ENCODE results near the gene EMD.
"Not testable (repeated sequence)": the region's sequence is repeated elsewhere in the genome, so short reads cannot be mapped to it uniquely, and the experiment has no call there.

EMD gene

DNA sequence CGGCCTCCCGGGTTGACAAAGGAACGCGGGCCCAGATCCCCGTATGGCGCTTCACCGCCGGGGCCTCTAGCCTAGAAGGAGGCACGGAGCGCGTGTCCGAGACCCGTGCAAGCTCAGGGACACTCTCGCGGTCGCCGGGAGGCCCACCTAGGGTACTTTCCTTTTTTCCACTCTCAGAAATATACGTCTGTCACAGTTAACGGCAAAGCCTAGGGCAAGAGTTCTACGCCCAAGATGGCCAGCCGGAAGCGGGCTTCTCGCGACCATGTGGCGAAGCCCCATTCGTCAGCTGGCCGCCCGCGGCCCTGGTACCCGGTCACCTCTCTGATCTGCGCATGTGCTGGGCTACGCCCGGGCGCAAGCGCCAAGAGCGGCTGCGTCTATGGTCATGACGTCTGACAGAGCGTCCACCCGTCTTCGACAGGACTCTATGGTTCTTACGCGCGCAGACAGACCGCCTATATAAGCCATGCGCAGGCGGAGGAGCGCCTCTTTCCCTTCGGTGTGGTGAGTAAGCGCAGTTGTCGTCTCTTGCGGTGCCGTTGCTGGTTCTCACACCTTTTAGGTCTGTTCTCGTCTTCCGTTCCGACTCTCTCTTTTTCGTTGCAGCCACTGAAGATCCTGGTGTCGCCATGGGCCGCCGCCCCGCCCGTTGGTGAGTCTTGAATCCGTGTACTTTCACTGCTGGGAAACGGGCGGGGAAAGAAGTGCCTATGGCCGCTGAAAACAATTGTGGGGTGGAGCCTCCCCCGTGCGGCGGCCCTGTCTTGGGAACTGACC is 19.0 kb downstream of the EMD start, which contains the start of gene RPL10:
Gene RPL10 (plus strand): TSS at position 490 of the 780 bp plus-strand sequence. CDS start 143 bp downstream, at position 633.
- DNase-seq: peak; percentile 75 to 97 (median 82)

DNA sequence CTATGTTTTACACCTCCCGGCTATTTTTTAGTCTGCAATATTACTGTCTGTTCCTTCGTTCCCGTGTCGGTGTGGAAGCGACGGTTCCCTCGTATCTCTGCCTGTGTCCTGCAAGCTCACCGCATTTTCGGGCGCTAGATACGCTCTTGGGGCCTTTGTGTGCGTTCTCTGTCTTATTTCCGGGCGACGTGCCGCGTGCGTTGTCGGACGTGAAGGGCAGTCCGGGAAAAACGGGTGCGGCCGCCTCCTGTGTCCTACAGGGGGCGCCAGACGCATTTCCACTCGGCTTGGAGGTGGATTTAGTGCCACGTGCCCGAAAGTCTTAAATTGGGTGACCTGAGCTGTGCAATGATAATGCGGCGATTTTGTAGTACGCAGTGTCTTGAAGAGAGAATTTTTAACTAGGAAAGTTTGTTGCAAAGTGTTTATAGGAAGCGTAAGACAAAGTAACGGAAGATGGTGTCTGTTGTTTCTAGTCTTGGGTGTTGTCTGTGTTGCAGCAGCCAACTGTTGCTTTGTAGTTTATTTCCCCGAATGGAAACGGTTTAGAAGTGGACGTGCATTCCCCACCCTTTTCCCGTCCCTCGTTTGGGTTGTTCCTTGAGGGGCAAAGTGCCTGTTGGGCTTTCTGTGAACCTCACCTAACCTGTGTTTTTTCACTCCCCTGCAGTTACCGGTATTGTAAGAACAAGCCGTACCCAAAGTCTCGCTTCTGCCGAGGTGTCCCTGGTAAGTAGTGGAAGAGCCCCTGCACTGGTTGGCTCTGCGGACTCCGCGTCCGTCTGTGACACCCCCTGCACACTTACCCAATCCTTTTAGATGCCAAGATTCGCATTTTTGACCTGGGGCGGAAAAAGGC is 19.8 kb downstream of the EMD start:
- DNase-seq: peak; percentile 60 to 88 (median 71)

DNA sequence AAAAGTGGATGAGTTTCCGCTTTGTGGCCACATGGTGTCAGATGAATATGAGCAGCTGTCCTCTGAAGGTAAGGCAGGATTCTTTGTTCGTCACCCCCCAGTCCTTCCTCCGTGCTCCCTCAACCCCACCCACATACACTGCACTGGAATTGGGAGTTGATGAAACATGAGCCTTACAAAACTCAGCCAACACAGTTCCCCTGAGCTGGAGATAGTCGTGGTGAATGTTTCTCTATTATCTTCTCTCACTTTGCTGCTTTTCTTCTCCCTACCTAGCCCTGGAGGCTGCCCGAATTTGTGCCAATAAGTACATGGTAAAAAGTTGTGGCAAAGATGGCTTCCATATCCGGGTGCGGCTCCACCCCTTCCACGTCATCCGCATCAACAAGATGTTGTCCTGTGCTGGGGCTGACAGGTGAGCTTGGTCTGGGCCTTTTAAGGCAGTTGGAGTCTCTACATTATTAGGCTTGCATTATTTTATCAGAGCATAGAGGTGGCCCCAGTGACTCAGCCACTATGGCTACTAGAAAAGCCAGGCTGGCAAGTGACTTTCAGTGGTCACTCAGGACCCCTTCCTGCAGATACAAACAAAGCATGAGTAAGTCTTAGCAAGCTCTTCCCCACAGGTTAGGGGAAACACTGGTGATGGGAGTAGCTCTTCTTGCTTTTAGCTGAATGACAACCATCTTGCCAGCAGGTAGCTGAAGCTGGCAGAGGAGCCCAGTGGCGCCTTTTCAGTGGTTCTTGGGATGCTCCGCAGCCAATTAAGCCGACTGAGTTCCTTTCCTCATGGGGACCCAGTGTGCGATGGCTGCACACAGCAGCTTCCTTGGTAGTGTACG is 20.7 kb downstream of the EMD start:
- peak in 1 of 5 donors; percentile 14 for DNase-seq

DNA sequence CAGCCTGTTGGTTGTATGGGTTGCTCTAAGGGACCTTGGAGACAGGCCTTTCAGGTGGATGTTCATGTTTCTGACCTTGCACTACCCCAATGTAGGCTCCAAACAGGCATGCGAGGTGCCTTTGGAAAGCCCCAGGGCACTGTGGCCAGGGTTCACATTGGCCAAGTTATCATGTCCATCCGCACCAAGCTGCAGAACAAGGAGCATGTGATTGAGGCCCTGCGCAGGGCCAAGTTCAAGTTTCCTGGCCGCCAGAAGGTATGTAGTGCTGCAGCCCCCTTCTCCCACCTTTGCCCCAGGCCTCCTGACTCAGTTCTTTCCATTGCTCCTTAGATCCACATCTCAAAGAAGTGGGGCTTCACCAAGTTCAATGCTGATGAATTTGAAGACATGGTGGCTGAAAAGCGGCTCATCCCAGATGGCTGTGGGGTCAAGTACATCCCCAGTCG is 21.3 kb downstream of the EMD start:
- not testable (repeated sequence) for DNase-seq

DNA sequence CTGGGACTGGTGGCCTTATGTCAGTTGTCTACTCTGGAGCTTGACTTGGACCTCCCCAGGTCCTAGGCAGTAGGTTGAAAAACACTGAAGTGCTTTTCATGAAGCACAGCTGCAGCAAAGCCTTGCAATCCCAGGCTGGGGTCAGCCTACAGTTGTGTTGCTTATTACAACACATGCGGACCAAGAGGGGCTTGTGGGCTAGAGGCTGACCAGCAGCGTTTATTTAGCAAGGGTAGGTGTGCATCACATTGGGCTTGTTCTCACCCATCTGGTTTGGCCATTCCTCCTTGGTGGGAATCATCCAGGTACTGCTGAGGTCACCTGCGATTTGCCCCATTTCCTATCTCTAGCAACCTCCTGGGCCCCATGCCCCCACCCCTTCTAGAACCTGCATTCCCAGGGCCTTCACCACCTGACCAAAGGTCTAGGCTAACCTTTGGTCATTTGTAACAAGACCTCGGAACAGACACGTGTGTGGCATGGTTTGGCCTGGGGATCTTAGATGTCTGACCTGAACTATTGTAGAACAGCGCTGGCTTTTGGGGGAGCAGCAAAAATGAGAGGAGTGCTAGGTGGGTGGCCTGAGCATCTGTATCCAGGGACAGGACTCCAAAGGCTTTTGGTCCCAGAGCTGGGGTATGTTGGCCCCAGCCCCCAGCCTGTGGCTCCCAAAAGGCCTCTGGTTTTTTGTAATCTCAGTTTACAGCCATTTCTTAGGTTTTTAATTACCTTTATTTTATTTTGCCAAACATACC is 22.1 kb downstream of the EMD start:
- no peak for DNase-seq

DNA sequence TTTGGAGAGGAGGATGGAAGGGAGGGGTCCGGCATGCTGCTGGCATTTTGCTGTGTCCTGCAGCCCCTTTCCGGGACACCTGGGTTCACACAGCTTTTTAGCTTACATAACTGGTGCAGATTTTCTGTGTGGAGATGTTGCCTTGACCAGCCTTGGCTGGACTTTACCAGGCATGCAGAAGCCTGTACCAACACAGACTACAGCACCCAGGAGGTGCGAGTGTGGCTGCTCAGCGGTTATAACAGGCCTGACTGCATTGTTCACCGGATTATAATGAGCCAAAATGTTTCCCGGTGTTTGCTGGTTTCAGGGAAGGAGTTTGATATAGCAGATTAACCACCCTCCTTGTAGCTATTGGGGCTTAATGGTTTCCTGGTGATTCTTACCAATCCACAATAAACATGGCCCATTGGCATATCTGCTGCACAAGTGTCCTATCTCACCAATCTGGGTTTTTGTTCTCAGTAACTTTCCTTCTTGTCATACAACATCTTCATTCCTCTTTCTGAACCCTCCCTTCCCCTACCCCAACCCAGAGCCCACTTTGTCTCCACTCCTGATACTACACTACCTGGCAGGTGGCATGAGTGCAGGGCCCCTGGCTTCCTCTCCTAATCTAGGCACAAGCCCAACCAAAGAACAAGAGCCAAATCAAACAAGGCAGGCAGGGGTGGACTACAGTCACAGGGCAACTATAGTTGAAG is 23.0 kb downstream of the EMD start:
- DNase-seq: no peak

DNA sequence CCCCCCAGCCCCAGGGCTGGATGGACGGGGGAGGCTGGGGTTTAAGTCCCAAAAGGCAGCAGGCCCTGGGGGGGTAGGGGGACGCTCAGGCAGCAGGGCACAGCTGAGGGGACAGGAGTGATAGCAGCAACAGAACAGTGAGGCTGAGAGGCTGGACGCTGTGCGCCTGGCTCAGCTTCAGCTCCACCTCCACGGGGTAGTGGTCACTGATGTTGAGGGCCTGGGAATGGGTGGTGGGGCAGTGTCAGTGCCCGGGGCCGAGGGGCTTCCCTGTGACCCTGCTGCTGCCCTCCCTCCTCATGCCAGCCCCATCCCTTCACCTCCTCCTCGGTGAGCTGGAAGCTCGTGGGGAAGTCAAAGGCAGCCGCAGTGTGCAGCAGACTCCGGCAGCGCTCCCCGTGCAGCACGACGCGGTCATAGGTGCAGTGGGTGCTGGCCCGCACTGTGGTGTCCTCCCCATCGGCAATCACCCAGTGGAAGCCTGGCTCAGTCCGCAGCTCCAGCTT is 23.6 kb downstream of the EMD start:
- DNase-seq: no peak

DNA sequence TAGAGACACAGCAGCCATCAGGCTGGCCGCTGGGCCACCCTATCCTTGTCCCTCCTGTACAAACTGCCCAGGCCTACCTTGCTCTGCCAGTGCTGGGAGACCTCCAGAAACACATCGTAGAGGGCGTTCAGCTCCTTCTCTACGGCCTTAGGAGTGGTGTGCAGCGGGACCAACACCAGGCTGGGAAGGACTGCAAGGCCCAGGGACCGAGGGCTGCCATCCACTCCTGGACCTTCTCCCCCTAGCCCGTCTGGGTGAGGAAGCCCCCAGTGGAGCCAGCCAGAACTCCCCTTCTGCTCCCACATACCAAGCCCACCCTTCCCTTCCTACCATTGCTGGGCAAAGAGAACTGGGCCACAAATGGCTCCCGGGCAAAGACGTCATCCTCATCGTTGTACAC is 24.1 kb downstream of the EMD start:
- no peak for DNase-seq

DNA sequence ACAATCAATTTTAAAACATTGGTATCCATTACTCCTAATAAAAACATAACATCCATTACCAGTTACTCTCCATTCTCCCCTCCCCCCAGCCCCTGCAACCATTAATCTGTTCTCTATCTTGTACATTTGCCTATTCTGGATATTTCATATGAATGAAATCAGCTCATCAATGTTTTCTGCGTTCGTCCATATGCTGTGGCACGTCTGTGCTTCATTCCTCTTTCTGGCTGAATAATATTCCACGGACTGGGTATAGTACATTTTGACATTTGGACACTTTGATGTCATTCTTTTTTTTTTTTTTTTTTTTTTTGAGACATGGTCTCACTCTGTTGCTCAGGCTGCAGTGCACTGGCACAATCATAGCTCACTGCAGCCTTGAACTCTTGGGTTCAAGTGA is 24.8 kb downstream of the EMD start:
- no peak for DNase-seq

DNA sequence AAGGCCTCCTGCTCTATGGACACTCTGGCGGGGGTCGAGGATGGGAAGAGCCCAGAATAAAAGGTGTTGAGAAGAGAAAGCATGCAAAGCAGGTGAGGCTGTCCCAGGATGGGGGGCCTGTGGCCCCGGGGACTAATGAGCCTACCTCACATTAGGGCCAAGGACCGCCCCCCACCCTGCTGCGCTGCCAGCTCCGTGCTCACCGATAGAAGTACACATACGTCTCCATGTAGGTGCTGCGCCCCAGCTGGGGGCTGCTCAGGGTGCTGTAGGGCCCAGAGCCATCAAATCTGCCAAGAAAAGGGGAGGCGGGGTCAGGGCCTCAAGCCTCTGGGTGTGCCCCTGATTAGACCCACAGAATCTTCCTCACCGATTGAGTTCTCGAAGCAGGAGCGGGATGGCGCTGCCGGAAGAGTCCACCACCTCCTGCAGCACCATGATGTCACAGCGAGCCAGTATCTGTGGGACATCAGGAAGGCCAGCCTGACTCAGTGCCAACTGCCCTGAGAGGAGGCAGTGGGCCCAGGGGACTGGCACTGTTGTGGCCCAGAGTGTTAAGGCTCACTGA is 25.6 kb downstream of the EMD start:
- no peak for DNase-seq

DNA sequence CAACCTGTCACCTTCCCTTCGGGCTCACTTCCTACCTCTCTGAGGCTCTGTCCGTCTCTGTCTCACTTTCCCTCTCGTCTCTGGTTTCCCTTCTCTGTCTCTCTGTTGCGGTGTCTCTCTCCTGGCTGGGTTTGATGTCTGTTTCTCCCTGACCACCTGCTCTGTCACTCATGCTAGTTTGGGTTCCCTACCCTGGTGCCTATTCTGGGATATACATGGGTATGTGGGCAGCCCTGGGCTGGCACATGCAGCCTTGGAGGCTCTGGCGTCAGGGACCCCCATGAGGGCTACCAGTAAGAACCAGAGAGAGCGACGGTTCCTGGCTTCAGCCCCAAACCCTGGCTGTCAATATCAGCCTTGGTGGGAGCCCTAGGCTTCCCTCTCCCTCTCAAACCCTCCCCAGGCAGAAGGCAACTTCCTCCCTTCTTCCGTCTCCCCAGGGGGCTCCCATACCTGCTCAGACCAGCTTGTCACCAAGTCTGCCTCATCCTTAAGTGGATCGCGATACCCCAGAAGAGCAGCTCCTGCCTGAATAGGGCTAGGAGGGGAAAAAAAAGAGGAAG is 29.6 kb downstream of the EMD start:
- DNase-seq: no peak

DNA sequence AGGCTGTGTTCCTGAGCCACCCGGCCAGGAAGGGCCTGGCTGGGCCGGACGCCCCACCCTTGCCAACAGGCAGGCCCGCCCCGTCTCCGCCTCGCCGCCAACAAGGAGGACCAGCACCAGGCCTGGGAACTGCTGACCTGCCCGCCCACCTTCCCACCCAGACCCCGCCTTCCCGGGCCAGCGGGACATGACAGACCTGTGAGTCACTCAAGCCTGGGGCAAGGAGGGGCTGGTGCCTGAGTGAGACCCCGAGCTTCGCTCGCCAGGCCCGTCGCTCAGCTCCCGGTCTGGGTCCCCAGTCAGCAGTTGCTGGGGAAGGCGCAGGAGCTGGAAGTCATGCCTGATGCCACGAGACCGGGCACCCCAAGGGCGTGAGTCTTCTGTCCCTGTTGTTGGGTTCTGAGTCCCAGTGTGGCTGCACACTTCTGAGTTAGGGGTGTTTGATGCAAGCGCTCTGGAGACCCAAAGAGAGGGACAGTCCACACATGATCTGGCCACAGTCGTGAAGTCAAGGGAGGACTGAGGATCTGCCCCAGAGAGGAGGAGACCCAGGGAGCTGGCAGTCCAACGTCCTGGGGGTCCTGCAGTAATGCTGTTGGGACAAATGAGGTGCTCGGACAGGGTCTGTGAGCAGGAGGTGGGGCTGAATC is 30.3 kb downstream of the EMD start, which contains the start of gene DNASE1L1:
Gene DNASE1L1 (minus strand): TSS at position 33 of the 650 bp plus-strand sequence. CDS start 3,686 bp downstream, outside the sequence.
- DNase-seq: peak in 2 of 5 donors; percentile 8 to 10

DNA sequence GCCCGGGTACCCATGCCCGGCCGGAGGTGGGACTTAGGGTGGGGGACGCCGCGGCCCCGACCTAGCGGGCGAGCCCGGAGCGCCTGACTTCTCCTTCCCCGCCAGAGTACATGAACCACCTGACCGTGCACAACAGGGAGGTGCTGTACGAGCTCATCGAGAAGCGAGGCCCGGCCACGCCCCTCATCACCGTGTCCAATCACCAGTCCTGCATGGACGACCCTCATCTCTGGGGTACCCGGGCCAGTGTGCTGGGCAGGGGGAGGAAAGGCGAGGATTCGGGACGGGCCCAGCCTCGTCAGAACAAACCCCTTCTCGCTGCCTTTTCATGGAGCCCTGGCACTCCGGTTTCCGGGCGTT is 32.9 kb downstream of the EMD start:
- DNase-seq: peak in 3 of 5 donors; percentile 18 to 63 (median 46)

DNA sequence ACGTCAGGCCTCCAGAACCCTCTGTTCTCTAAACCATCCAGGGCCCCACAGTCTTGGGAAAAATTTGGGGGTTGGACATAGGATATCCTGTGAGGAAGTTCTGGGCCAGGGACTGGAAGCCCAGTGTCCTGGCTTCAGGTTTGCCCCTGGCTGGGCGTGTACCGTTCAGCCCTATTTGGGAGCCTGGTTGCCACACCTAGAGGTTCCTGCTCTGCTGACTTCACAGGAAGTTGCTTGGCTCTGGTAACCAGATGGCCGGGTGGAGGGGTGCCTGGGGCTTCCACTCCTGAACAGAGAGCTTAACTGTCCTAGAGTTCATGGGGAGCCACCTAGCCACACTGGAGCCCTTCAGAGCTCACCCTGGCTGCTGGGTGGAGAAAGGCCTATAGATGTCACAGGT is 33.4 kb downstream of the EMD start:
- peak in 2 of 5 donors; percentile 15 to 64 for DNase-seq

DNA sequence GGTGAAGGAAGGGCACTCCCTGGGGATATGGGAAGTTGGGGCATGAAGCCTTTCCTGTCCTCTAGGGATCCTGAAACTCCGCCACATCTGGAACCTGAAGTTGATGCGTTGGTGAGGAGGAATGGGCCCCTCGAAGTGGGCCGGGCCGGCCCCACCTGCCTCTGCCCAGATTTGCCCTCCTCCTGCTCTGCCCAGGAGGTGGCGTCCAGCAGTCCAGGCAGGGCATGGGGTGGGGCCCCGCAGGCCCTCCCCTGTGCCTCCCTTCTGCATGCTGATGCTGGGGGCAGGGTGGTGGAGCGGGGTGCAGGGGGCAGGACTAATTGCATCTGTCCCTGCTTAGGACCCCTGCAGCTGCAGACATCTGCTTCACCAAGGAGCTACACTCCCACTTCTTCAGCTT is 34.0 kb downstream of the EMD start:
- DNase-seq: no peak

DNA sequence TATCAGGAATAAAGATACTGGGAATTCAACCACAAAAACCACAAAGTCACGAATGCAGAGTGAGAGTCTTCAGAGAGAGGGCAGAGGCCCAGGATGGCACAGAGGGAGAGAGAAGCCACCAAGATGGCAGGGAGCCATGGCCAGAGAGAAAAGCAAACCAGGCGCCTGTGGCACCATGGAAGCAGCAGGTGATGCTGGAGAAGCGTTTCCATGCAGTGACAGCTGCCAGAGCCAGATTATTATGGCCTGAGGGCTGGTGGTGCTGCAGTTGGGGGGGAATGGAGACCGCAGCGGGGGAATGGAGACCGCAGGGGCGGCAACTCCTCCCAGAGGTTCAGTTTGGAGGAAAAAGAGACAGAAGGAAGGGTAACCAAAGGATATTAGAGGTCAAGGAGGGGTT is 38.1 kb downstream of the EMD start:
- no peak for DNase-seq

DNA sequence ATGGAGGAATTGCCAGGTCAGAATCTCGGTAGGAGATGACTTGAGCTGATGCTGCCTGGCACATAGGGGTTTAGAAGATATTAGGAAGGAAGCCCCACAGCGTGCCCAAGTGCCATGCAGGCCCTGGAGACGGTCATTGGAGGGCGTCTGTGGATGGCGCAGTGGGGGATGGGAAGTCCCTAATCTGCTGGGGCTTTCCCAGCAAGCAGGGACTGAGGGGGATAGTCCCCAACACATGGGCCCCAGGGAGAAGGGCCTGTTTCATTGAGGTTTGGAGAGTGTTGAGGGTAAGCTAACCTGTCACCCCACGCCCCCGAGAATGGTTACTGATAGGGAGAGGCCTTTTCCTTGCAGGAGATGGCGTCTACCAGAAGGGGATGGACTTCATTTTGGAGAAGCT is 40.1 kb downstream of the EMD start:
- DNase-seq: no peak

DNA sequence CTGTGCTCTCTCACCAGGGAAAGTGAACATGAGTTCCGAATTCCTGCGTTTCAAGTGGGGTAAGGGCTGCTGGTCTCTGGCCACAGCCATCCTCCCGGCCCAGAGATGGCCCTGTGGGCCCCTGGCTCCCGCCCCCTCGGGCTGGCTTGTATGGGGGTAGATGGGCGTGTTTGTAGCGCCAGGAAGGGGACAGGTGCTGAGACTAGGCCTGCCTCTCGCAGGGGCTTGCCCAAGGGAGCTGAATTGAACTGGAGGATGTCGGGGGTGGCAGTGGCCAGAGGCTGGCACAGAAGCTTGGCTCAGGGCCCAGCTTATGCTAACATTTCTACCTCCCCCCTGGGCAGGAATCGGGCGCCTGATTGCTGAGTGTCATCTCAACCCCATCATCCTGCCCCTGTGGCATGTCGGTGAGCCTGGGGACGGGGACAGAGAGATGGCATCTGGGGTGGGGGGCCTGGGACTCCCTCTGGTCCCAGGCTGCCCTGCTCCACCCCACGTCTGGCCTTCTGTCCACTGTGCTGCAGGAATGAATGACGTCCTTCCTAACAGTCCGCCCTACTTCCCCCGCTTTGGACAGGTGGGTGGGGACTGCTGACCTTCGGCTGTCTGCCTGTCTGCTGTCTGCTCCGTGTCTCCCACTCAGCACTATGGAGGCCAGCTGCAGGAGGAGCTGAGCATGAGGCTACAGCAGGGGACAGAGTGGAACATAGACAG is 40.8 kb downstream of the EMD start:
- DNase-seq: no peak

DNA sequence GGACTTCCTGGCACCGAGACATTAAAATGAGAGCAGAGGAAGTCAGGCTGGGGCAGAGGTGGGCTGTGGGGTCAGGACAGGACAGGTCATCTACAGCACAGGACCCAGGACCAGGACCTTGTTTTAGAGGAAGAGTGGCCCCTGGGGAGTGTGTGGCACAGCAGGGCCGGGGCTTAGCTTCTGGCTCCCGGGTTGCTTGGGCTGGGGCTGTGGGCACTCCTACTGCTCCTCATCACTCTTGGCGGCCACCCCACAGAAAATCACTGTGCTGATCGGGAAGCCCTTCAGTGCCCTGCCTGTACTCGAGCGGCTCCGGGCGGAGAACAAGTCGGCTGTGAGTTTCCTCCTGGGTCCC is 41.3 kb downstream of the EMD start:
- DNase-seq: no peak

All from T-helper 1 cell (primary cell).